ENCODE data around the gene SMIM33. TPM values are rescaled to one million over a fixed set of nuclear protein-coding genes. Genes with fewer than 3 reads are reported as not detected.

The SMIM33 gene
- total and polyA plus RNA-seq, 2 of the 13 experiments (the other 11 are each of a cell fraction or from before 2014, with no cell fraction given): not detected

GRCh38 chr5:139517683-139518564 is 47.1 kb downstream of the SMIM33 start (continued):
- TF ChIP-seq PATZ1 (CRISPR knock-in tag; IDR thresholded peaks at IDR 0.05) (0 out of 2 replicates have a peak, but pooled peaks have one; percentile 20), ZNF780A (CRISPR knock-in tag; IDR thresholded peaks at IDR 0.05) (peak; percentile 48; the same call in 1 of the 2 replicates), NR3C1 (CRISPR knock-in tag; IDR thresholded peaks at IDR 0.05) (no peak), ETV6 (CRISPR knock-in tag; conservative IDR thresholded peaks at IDR 0.05) (peak; percentile 73), SIN3A (IDR thresholded peaks at IDR 0.05; ENCODE audit: borderline replicate concordance, low read depth, low read length) (no peak), UBTF (CRISPR knock-in tag; IDR thresholded peaks at IDR 0.05) (peak; percentile 92), ZNF501 (CRISPR knock-in tag; IDR thresholded peaks at IDR 0.05) (peak; percentile 85), ATF2 (CRISPR knock-in tag; IDR thresholded peaks at IDR 0.05) (peak; percentile 99), ESRRA (CRISPR knock-in tag; IDR thresholded peaks at IDR 0.05; ENCODE audit: low read depth) (peak; percentile 69), ZNF660 (CRISPR knock-in tag; IDR thresholded peaks at IDR 0.05; ENCODE audit: borderline replicate concordance, low read depth) (no peak), NFE2 (CRISPR knock-in tag; IDR thresholded peaks at IDR 0.05) (no peak), PRPF4 (IDR thresholded peaks at IDR 0.05; ENCODE audit: low read depth, low read length, poor library complexity, severe bottlenecking) (no peak), ZBTB44 (CRISPR knock-in tag; IDR thresholded peaks at IDR 0.05) (no peak), RBFOX2 (IDR thresholded peaks at IDR 0.05; ENCODE audit: low read depth, low read length) (peak; percentile 95), KMT2A (CRISPR knock-in tag; IDR thresholded peaks at IDR 0.05) (peak; percentile 87), PBX2 (CRISPR knock-in tag; IDR thresholded peaks at IDR 0.05) (no peak), DRAP1 (CRISPR knock-in tag; IDR thresholded peaks at IDR 0.05) (peak; percentile 70; the same call in 1 of the 2 replicates), TFDP2 (CRISPR knock-in tag; IDR thresholded peaks at IDR 0.05) (peak; percentile 83; the same call in 1 of the 2 replicates)

All from HepG2 (cell line).